Measurements from ENCODE around the gene ADISSP.
A peak's percentile ranks its signal among the peaks of the same experiment; 100 is the strongest.

Gene ADISSP

DNA sequence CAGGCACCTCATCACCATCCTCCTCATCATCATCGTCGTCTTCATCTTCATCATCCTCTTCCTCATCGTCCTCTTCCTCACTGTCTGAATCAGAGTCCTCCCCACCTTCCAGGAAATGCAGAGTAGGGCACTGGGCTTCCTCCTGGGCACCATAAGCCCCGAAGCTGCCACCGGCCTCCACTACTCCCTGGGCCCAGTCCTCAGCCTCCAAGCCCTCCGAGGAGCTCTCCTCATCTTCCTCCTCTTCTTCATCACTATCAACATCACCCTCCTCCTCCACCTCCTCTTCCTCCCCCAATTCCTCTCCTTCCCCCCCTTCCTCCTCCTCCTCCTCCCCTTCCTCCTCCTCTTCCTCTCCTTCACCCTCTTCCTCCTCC, 17.3 kb upstream of the ADISSP start:
- Histone ChIP-seq H3K27me3 (ENCODE audit: control insufficient read depth, insufficient read depth, low read length) (peaks cover 30% of the 10 kb centered on the region), H3K27ac (ENCODE audit: low read length) (no peak overlapping the region), H3K4me3 (ENCODE audit: low read length) (no peak overlapping the region), H3K9me3 (ENCODE audit: control insufficient read depth, low read depth, low read length) (no peaks in the 10 kb centered on the region), H3K36me3 (ENCODE audit: control insufficient read depth, low read depth, low read length) (no peaks in the 10 kb centered on the region), H3K9ac (ENCODE audit: low read length) (no peak overlapping the region), H3K4me1 (ENCODE audit: control insufficient read depth, low read depth, low read length) (peaks cover 8% of the 10 kb centered on the region)

DNA sequence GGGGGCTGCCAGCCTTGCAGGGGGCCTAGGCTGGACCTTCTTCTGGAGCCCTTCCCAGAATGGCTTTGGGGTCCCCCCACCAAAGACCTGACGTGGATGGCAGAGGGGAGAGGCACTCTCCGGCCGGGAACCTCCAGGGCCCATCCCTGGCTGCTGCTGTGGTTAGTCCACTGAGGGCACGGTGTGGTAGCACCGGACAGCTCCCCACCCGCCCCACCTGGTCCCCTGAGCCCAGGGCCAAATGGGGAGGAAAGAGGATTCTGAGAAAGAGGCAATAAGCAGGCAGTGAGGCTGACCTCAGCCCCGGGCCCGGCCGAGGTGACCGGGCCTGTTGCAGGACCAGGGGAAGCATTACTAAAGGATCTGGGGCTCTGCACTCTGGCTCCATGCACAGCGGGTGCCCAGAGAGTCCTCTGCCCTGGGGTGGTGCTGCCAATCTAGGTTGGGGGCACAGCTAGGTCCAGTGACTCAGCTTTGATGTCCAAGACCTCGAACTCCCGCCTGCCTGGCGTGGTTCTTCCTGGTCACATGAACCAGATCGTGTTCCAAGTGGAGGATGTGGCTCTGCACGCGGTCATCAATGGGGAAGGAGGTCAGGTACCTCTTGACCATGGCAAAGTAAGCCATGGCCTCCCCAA, 16.8 kb upstream of the ADISSP start:
- H3K27ac ChIP-seq (ENCODE audit: low read length): no peak overlapping the region
- peaks cover 8% of the 10 kb centered on the region for H3K4me1 ChIP-seq (ENCODE audit: control insufficient read depth, low read depth, low read length)
- H3K9ac ChIP-seq (ENCODE audit: low read length): no peak overlapping the region
- peaks cover 35% of the 10 kb centered on the region for H3K27me3 ChIP-seq (ENCODE audit: control insufficient read depth, insufficient read depth, low read length)
- no peaks in the 10 kb centered on the region for H3K9me3 ChIP-seq (ENCODE audit: control insufficient read depth, low read depth, low read length)
- H3K4me3 ChIP-seq (ENCODE audit: low read length): no peak overlapping the region
- no peaks in the 10 kb centered on the region for H3K36me3 ChIP-seq (ENCODE audit: control insufficient read depth, low read depth, low read length)

DNA sequence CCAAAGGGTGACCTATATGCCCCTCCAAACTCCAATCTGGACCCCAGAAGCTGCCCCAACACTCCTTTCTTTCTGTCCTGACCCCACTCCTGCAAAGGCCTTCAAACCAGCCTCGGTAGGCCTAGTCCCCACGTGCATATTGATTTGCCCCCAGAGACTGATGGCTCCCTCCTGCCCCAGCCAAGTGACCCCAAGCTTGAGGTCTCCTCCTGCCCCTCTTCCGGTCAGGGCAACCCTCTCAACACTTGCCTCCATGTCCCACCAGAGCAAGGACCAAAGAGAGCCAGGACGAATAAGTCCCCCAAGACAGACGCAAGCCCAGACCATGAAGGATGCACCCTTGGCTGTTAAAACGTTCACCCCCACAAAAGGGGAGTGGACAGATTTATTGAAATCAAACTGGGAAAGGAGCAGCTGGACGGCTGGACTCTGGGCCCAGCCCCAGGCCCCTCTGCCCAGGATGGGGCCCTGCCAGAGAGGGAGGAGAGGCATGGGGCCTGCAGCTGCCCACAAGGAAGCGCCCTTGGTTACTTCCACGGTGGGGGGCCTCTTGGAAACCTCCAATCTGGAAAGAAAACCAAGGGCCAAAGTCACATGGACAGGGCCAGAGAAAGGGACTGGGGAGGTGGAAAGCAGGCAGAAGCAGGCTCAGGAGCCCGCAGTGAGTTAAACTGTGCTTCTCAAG, 16.1 kb upstream of the ADISSP start:
- Histone ChIP-seq H3K9ac (ENCODE audit: low read length) (no peak overlapping the region), H3K4me3 (ENCODE audit: low read length) (no peak overlapping the region)

DNA sequence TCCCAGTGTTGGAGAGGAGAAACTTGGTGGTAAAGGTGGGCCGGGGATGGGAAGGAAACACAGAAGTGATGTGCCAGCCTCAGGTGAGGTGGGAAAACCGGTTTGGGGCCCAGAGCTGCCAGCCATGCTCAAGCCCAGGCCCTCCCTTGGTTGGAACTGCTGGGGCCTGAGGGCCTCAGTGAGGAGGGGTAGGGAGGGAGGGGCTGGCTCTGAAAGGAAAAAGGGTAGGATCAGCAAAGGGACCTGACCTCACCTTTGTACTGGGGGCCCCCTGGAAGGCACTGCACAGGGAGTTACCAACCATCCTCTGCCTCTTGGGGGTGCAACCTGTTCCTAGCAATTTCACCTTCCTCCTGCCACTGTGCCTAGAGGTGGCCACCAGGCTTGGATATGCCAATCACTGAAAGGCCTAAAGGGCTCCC, 15.5 kb upstream of the ADISSP start:
- no peaks in the 10 kb centered on the region for H3K36me3 ChIP-seq (ENCODE audit: control insufficient read depth, low read depth, low read length)
- peaks cover 41% of the 10 kb centered on the region for H3K27me3 ChIP-seq (ENCODE audit: control insufficient read depth, insufficient read depth, low read length)
- no peaks in the 10 kb centered on the region for H3K9me3 ChIP-seq (ENCODE audit: control insufficient read depth, low read depth, low read length)
- peaks cover 8% of the 10 kb centered on the region for H3K4me1 ChIP-seq (ENCODE audit: control insufficient read depth, low read depth, low read length)
- H3K27ac ChIP-seq (ENCODE audit: low read length): no peak overlapping the region
- no peak overlapping the region for H3K9ac ChIP-seq (ENCODE audit: low read length)
- no peak overlapping the region for H3K4me3 ChIP-seq (ENCODE audit: low read length)

More for the DNA sequence above, 16.1 kb upstream of the ADISSP start:
- Histone ChIP-seq H3K9me3 (ENCODE audit: control insufficient read depth, low read depth, low read length) (no peaks in the 10 kb centered on the region), H3K27me3 (ENCODE audit: control insufficient read depth, insufficient read depth, low read length) (peaks cover 41% of the 10 kb centered on the region), H3K27ac (ENCODE audit: low read length) (no peak overlapping the region), H3K4me1 (ENCODE audit: control insufficient read depth, low read depth, low read length) (peaks cover 8% of the 10 kb centered on the region), H3K36me3 (ENCODE audit: control insufficient read depth, low read depth, low read length) (no peaks in the 10 kb centered on the region)

DNA sequence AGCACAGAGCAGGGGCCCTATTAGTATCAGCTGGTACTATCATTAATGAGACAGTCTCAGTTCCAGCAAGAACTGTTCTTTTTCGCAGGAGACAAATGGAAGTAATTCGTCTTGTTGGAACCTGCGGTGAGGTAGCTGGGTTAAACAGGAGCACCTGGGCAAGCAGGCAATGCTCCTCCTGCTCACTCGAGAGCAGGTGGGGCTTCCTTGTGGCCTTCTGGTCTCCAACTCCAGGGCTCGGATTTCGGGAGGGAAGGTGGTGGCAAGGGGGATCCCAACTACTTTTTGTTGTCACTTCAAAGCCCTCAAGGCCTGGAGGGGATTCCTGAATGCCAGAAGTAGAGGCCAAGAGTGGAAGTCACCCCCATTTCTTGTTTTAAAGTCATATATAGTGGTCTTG, 15.0 kb upstream of the ADISSP start:
- H3K27ac ChIP-seq (ENCODE audit: low read length): no peak overlapping the region
- no peaks in the 10 kb centered on the region for H3K36me3 ChIP-seq (ENCODE audit: control insufficient read depth, low read depth, low read length)
- no peak overlapping the region for H3K4me3 ChIP-seq (ENCODE audit: low read length)
- H3K4me1 ChIP-seq (ENCODE audit: control insufficient read depth, low read depth, low read length): peaks cover 8% of the 10 kb centered on the region
- no peak overlapping the region for H3K9ac ChIP-seq (ENCODE audit: low read length)
- peaks cover 41% of the 10 kb centered on the region for H3K27me3 ChIP-seq (ENCODE audit: control insufficient read depth, insufficient read depth, low read length)
- H3K9me3 ChIP-seq (ENCODE audit: control insufficient read depth, low read depth, low read length): no peaks in the 10 kb centered on the region

DNA sequence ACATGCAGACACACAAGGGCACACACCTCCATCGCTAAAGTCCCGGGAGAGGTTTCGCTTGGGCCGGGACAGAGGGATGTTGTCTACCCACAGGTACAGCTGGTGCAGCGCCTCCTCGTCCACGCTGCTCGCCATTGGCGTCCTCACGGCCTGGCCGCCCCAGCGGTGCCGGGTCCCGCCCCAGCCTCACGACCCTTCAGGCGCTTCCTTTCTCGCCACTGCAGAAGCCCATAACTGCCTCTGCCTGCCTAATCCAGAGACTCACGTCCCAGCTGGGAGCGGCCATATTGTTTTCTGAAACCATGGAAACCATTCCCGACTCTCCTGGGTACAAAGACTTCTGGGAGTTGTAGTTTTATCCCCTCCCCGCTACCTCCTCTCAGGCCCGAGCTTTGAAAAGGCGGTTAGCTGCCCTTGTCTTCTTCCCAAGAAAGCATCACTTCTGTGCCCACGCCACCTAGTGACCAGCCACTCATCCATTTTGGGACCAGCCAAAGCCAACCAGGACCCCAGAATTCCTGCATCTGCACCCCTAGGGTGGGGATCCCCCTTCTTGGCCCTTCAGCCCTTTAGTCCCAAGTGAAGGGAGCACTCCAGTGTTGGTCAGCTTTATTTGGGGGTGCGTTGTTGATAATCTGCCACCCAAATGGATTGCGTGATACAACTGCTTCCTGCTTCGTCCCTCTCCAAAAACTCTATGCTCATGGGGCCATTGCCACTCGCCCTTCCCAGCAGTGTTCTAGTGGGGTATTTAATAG, 13.8 kb upstream of the ADISSP start, which contains the start of gene SPEF1:
TSS of gene SPEF1 (minus strand) at position 296 of the 758 bp plus-strand sequence. CDS start at position 135, 161 bp downstream.
- Histone ChIP-seq H3K9ac (ENCODE audit: low read length) (no peak within 1 kb of the TSS), H3K4me3 (ENCODE audit: low read length) (peak within 1 kb of the TSS; percentile 37), H3K27me3 (ENCODE audit: control insufficient read depth, insufficient read depth, low read length) (peaks cover 49% of the 10 kb centered on the region), H3K9me3 (ENCODE audit: control insufficient read depth, low read depth, low read length) (no peaks in the 10 kb centered on the region), H3K4me1 (ENCODE audit: control insufficient read depth, low read depth, low read length) (peaks cover 8% of the 10 kb centered on the region), H3K27ac (ENCODE audit: low read length) (no peak within 1 kb of the TSS), H3K36me3 (ENCODE audit: control insufficient read depth, low read depth, low read length) (no peaks in the 10 kb centered on the region)

DNA sequence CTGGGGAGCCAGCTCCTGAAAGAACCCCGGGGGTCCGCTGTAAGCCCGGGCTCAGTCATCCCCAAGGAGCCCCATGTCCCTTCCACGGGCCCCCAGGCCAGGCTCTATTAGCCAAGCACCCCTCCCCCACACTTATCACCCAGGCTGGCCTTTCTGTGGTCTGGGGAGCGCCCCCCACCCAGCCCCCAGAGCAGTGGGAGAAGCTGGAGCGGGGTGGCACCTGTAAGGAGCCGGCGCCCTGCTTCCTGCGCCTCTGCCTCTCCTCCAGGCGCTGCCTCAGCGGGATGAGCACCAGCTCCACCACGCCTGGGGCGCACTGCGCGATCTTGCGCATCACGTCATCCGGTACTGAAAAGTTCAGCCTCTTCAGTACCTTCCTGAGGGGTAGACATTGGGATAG, 11.4 kb upstream of the ADISSP start:
- peaks cover 4% of the 10 kb centered on the region for H3K4me1 ChIP-seq (ENCODE audit: control insufficient read depth, low read depth, low read length)
- peaks cover 47% of the 10 kb centered on the region for H3K27me3 ChIP-seq (ENCODE audit: control insufficient read depth, insufficient read depth, low read length)
- peak overlapping the region; percentile 71 for H3K4me3 ChIP-seq (ENCODE audit: low read length)
- H3K27ac ChIP-seq (ENCODE audit: low read length): no peak overlapping the region
- H3K9me3 ChIP-seq (ENCODE audit: control insufficient read depth, low read depth, low read length): no peaks in the 10 kb centered on the region
- no peaks in the 10 kb centered on the region for H3K36me3 ChIP-seq (ENCODE audit: control insufficient read depth, low read depth, low read length)
- no peak overlapping the region for H3K9ac ChIP-seq (ENCODE audit: low read length)

- H3K27ac ChIP-seq (ENCODE audit: low read length): no peak overlapping the region
- H3K36me3 ChIP-seq (ENCODE audit: control insufficient read depth, low read depth, low read length): no peaks in the 10 kb centered on the region
- H3K9me3 ChIP-seq (ENCODE audit: control insufficient read depth, low read depth, low read length): no peaks in the 10 kb centered on the region
- H3K9ac ChIP-seq (ENCODE audit: low read length): no peak overlapping the region
- peaks cover 47% of the 10 kb centered on the region for H3K27me3 ChIP-seq (ENCODE audit: control insufficient read depth, insufficient read depth, low read length)
- H3K4me3 ChIP-seq (ENCODE audit: low read length): peak overlapping the region; percentile 71
- peaks cover 4% of the 10 kb centered on the region for H3K4me1 ChIP-seq (ENCODE audit: control insufficient read depth, low read depth, low read length)
Measured at GRCh38 chr20:3777716-3778629, 10.4 kb upstream of the ADISSP start.

DNA sequence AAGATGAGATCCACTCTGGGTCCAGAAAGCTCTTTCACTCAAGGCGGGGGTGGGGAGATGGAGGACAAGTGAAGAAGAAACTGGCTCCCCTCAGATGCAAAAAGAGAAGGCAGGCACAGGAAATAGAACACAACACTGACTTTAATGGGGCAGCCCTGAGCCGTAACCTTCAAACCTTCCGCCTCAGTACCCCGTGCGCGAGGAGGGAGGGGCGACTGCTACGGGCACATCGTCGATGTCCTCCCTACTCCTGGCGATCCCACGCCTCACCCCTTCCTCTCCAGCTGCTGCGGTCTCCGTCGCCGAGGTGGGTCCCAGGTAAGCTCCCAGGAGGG, 9.8 kb upstream of the ADISSP start:
- Histone ChIP-seq H3K9ac (ENCODE audit: low read length) (no peak overlapping the region), H3K27ac (ENCODE audit: low read length) (no peak overlapping the region), H3K36me3 (ENCODE audit: control insufficient read depth, low read depth, low read length) (no peaks in the 10 kb centered on the region), H3K4me1 (ENCODE audit: control insufficient read depth, low read depth, low read length) (peaks cover 4% of the 10 kb centered on the region), H3K27me3 (ENCODE audit: control insufficient read depth, insufficient read depth, low read length) (peaks cover 47% of the 10 kb centered on the region), H3K9me3 (ENCODE audit: control insufficient read depth, low read depth, low read length) (no peaks in the 10 kb centered on the region), H3K4me3 (ENCODE audit: low read length) (peak overlapping the region; percentile 71)

GRCh38 chr20:3775457-3776108, 8.0 kb upstream of the ADISSP start:
- Histone ChIP-seq H3K27me3 (ENCODE audit: control insufficient read depth, insufficient read depth, low read length) (peaks cover 45% of the 10 kb centered on the region), H3K4me3 (ENCODE audit: low read length) (no peak overlapping the region), H3K9ac (ENCODE audit: low read length) (no peak overlapping the region), H3K4me1 (ENCODE audit: control insufficient read depth, low read depth, low read length) (no peaks in the 10 kb centered on the region), H3K9me3 (ENCODE audit: control insufficient read depth, low read depth, low read length) (no peaks in the 10 kb centered on the region), H3K27ac (ENCODE audit: low read length) (no peak overlapping the region), H3K36me3 (ENCODE audit: control insufficient read depth, low read depth, low read length) (no peaks in the 10 kb centered on the region)

Data from iPS-18a (cell line).